CD4-positive, alpha-beta T cell (primary cell): ENCODE results near the gene PUSL1. TPM values are rescaled to one million over a fixed set of nuclear protein-coding genes. Genes with fewer than 3 reads are reported as not detected.

Experiments used
- ATAC-seq: fragments of 200-7000 bp; cut with Tn5 transposase; one replicate; pipeline ENCODE4 v1.10.0; 2022; ENCODE audit warnings: mild to moderate bottlenecking; ENCODE audit not compliant: poor library complexity
- CTCF ChIA-PET: fragments of 350-600 bp; sonication (Branson Sonifier 250); formaldehyde crosslinking; loops from one replicate; lab custom pipeline; 2021; ENCODE audit warnings: antibody characterized with exemption, inconsistent platforms; lab: Charles Lee
- POLR2A ChIA-PET: fragments of 350-600 bp; sonication (Branson Sonifier 250); formaldehyde crosslinking; loops from one replicate; lab custom pipeline; 2021; ENCODE audit warnings: antibody characterized with exemption, inconsistent platforms; lab: Charles Lee
- DNase-seq, 14 experiments: peaks; one replicate each; pipeline ENCODE4 v3.0.0-alpha.2; 2013 to 2020; ENCODE audit warnings: mixed read lengths in 2 of 14
- H3K27ac ChIP-seq, 2 donors: one replicate each; pipeline versions ENCODE4 v1.5.1 to v1.7.0; 2013; ENCODE audit warnings: low read length in 2 of 2, low read depth in 1 of 2, mild to moderate bottlenecking in 1 of 2
- H3K27me3 ChIP-seq, 2 experiments: 1 replicate in 1 of 2; 2 replicates in 1 of 2; pipeline versions ENCODE4 v1.6.1 to v1.7.0; 2013; ENCODE audit warnings: low read length in 2 of 2, control low read depth in 1 of 2, mild to moderate bottlenecking in 1 of 2, moderate library complexity in 1 of 2; ENCODE audit not compliant: insufficient read depth in 2 of 2, control insufficient read depth in 1 of 2
- H3K36me3 ChIP-seq: one replicate; pipeline ENCODE4 v1.6.1; 2013; ENCODE audit warnings: low read length, control low read depth; ENCODE audit not compliant: insufficient read depth
- H3K4me1 ChIP-seq: one replicate; pipeline ENCODE4 v1.6.1; 2013; ENCODE audit warnings: low read length, control low read depth; ENCODE audit not compliant: insufficient read depth
- H3K4me3 ChIP-seq: one replicate; pipeline ENCODE4 v1.5.1; 2013; ENCODE audit warnings: mild to moderate bottlenecking, low read length, moderate library complexity
- H3K9me3 ChIP-seq, 2 experiments: 1 replicate in 1 of 2; 2 replicates in 1 of 2; pipeline versions ENCODE4 v1.6.1 to v1.7.0; 2013; ENCODE audit warnings: low read length in 2 of 2, mild to moderate bottlenecking in 2 of 2, control low read depth in 1 of 2, moderate library complexity in 1 of 2; ENCODE audit not compliant: control insufficient read depth in 1 of 2, insufficient read depth in 1 of 2
- H3K27ac Mint-ChIP-seq: one replicate; pipeline ENCODE4 v1.8.0; 2020; ENCODE audit warnings: mixed read lengths
- H3K27me3 Mint-ChIP-seq: one replicate; pipeline ENCODE4 v1.8.0; 2021; ENCODE audit warnings: mixed read lengths
- H3K36me3 Mint-ChIP-seq: one replicate; pipeline ENCODE4 v1.8.0; 2021; ENCODE audit warnings: low read depth, mixed read lengths
- H3K4me1 Mint-ChIP-seq: one replicate; pipeline ENCODE4 v1.8.0; 2021; ENCODE audit warnings: low read depth, mixed read lengths
- H3K4me3 Mint-ChIP-seq: one replicate; pipeline ENCODE4 v1.8.0; 2020; ENCODE audit warnings: mild to moderate bottlenecking, mixed read lengths
- H3K9me3 Mint-ChIP-seq: one replicate; pipeline ENCODE4 v1.8.0; 2020; ENCODE audit warnings: mixed read lengths
- intact Hi-C, 2 experiments: fragments of 100-400 bp; cut with DNase I in 1 of 2; cut with micrococcal nuclease in 1 of 2; formaldehyde crosslinking; loops; one replicate each; pipeline versions ENCODE4 v1.15.1 to v1.9.0; 2023 to 2025; cut with DNase I, micrococcal nuclease
- total RNA-seq, 174 experiments: library from RNA in 2 of 174; stranded (reverse) in 2 of 174; gene quantifications; one replicate each; pipeline ENCODE4 v1.2.3 and lab custom pipeline; 2021 to 2026
- TF ChIP-seq, protein P1 (sequence below): fragments of 200-600 bp; IDR thresholded peaks from one replicate; pipeline ENCODE4 v1.8.0; 2022; ENCODE audit warnings: antibody characterized with exemption, mild to moderate bottlenecking

PUSL1 gene
- total RNA-seq, 2 experiments from 2014 or later: 18.1 to 19.2 TPM

DNA sequence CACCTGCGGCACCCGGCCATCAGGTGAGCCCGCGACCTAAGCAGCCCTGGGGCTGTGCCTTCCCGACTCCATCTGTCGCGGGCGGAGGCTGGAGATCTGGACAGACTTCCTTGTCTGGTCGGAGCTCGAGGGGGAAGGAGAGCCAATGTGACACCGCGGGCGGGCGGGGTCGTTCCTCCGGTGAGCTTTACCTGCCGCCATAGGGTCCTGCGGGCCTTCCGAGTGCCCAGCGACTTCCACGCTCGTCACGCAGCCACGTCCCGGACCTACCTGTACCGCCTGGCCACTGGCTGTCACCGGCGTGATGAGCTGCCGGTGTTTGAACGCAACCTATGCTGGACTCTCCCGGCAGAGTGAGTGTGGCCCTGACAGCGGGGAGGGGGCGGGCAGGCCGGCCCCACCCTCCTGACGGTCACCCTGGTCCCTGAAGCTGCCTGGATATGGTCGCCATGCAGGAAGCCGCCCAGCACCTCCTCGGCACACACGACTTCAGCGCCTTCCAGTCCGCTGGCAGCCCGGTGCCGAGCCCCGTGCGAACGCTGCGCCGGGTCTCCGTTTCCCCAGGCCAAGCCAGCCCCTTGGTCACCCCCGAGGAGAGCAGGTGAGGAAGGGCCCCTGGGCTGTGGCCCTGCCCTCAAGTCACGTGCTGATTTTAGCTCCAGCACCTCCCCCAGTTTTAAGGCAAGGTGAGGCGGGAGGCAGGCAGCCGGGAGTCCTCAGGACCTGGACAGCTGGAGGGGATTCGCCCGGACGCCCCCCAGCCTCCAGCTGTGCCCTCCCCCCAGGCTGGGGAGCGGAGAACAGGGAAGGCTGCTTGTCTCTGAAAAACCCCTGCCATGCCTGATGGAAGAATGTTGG lies 1.1 kb downstream of the PUSL1 start:
- peak overlapping the region; percentile 22 to 59 for H3K27ac ChIP-seq
- peaks cover 43% of the 10 kb centered on the region for H3K4me1 ChIP-seq
- CTCF ChIA-PET: no interaction called here
- Mint-ChIP-seq H3K4me3 (peak overlapping the region; percentile 76), H3K27me3 (no peaks in the 10 kb centered on the region), H3K9me3 (no peaks in the 10 kb centered on the region), H3K27ac (peak overlapping the region; percentile 83), H3K36me3 (peaks cover 23% of the 10 kb centered on the region), H3K4me1 (peaks cover 25% of the 10 kb centered on the region)
- ATAC-seq (no peak), DNase-seq (peak in 2 of 14 experiments; percentile 44 to 57)
- intact Hi-C loops: loop anchor here (5.0 to 10.0 kb wide), 4 partner anchors 65 to 275 kb away; partner anchors contain the start of genes AURKAIP1 (in 1 of the 2) and C1orf159 (in 1 of the 2)
- H3K9me3 ChIP-seq: no peaks in the 10 kb centered on the region
- peak overlapping the region; percentile 60 for H3K4me3 ChIP-seq
- POLR2A ChIA-PET: interaction anchor here (0.9 to 1.5 kb wide), 2 partner anchors 16 to 66 kb away, joined by 3 to 4 read pairs; no protein-coding TSS in a partner anchor
- no peaks in the 10 kb centered on the region for H3K27me3 ChIP-seq
- peaks cover 42% of the 10 kb centered on the region for H3K36me3 ChIP-seq
- TF ChIP-seq, protein P1, sequence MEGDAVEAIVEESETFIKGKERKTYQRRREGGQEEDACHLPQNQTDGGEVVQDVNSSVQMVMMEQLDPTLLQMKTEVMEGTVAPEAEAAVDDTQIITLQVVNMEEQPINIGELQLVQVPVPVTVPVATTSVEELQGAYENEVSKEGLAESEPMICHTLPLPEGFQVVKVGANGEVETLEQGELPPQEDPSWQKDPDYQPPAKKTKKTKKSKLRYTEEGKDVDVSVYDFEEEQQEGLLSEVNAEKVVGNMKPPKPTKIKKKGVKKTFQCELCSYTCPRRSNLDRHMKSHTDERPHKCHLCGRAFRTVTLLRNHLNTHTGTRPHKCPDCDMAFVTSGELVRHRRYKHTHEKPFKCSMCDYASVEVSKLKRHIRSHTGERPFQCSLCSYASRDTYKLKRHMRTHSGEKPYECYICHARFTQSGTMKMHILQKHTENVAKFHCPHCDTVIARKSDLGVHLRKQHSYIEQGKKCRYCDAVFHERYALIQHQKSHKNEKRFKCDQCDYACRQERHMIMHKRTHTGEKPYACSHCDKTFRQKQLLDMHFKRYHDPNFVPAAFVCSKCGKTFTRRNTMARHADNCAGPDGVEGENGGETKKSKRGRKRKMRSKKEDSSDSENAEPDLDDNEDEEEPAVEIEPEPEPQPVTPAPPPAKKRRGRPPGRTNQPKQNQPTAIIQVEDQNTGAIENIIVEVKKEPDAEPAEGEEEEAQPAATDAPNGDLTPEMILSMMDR: no peak

DNA sequence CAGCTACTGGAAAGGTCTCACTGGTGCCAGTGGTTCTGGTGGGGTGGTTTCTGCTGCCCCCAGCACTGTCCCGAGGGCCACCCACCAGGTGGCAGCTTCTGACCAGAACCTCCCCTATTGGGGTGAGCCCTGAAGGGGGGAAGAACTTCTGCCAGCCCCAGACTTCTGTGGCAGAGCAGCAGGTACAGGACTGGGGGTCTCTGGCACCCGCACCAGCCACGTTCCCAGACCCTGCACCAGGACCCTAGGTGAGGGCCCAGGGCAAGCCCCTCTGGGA lies 1.6 kb downstream of the PUSL1 start:
- H3K9me3 Mint-ChIP-seq: no peaks in the 10 kb centered on the region
- ChIA-PET CTCF (no interaction called here), POLR2A (interaction anchor here (0.9 to 1.5 kb wide), 2 partner anchors 15 to 65 kb away, joined by 3 to 4 read pairs; no protein-coding TSS in a partner anchor)
- peak overlapping the region; percentile 36 for H3K27ac Mint-ChIP-seq
- no peak for DNase-seq
- H3K27me3 Mint-ChIP-seq: no peaks in the 10 kb centered on the region
- H3K4me1 ChIP-seq: peaks cover 41% of the 10 kb centered on the region
- no peaks in the 10 kb centered on the region for H3K9me3 ChIP-seq
- peak overlapping the region in 1 of 2 donors; percentile 4 for H3K27ac ChIP-seq
- H3K4me3 ChIP-seq: no peak overlapping the region
- no peaks in the 10 kb centered on the region for H3K27me3 ChIP-seq
- ATAC-seq: no peak
- TF ChIP-seq, protein P1: no peak
- intact Hi-C loops: no loop called here
- H3K36me3 Mint-ChIP-seq: peaks cover 26% of the 10 kb centered on the region
- H3K4me3 Mint-ChIP-seq: peak overlapping the region; percentile 71
- H3K36me3 ChIP-seq: peaks cover 48% of the 10 kb centered on the region
- H3K4me1 Mint-ChIP-seq: peaks cover 25% of the 10 kb centered on the region

DNA sequence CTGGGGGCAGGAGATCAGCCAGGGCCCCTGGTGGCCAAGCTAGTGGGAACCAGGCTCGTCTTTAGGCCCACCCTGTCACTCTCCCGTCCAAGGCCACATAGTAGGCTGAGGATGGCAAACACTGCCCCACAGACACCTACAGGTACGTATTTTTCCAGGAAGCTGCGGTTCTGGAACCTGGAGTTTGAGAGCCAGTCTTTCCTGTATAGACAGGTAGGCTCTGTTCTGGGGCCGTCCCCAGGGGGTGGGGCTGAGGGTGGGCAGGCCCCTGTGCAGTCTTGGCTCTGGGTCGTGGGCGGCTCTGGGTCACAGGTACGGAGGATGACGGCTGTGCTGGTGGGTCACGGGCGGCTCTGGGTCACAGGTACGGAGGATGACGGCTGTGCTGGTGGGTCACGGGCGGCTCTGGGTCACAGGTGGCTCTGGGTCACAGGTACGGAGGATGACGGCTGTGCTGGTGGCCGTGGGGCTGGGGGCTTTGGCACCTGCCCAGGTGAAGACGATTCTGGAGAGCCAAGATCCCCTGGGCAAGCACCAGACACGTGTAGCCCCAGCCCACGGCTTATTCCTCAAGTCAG lies 2.2 kb downstream of the PUSL1 start:
- Mint-ChIP-seq H3K4me3 (peak overlapping the region; percentile 71), H3K27ac (peak overlapping the region; percentile 36), H3K4me1 (peaks cover 20% of the 10 kb centered on the region), H3K27me3 (no peaks in the 10 kb centered on the region), H3K36me3 (peaks cover 29% of the 10 kb centered on the region), H3K9me3 (no peaks in the 10 kb centered on the region)
- ChIA-PET CTCF (no interaction called here), POLR2A (interaction anchor here (0.9 to 1.5 kb wide), 2 partner anchors 15 to 65 kb away, joined by 3 to 4 read pairs; no protein-coding TSS in a partner anchor)
- Histone ChIP-seq H3K4me3 (no peak overlapping the region), H3K36me3 (peaks cover 51% of the 10 kb centered on the region), H3K27ac (no peak overlapping the region), H3K9me3 (no peaks in the 10 kb centered on the region), H3K4me1 (peaks cover 39% of the 10 kb centered on the region), H3K27me3 (no peaks in the 10 kb centered on the region)
- TF ChIP-seq, protein P1: no peak
- intact Hi-C loops: no loop called here
- DNase-seq (no peak), ATAC-seq (no peak)
